Astrocyte of the spinal cord (primary cell): ENCODE measurements around the gene FAM219B.
A peak's percentile ranks its signal among the peaks of the same experiment; 100 is the strongest.

Experiments
- DNase-seq: peaks from one replicate; pipeline ENCODE4 v3.0.0; 2011; ENCODE audit warnings: low read depth, low spot score
- H3K4me3 ChIP-seq: 2 replicates; pipeline ENCODE4 v1.5.1; 2011; ENCODE audit warnings: low read depth, mild to moderate bottlenecking, low read length, moderate library complexity
- CTCF ChIP-seq: IDR thresholded peaks from 2 replicates; pipeline ENCODE4 v1.5.1; 2012; ENCODE audit warnings: low read depth, mild to moderate bottlenecking, low read length, inconsistent platforms
- in situ Hi-C: cut with HindIII; loops from 2 replicates; pipeline ENCODE4 v1.10.0; 2017; ENCODE audit warnings: low sequenced_read_pairs

Gene FAM219B, protein sequence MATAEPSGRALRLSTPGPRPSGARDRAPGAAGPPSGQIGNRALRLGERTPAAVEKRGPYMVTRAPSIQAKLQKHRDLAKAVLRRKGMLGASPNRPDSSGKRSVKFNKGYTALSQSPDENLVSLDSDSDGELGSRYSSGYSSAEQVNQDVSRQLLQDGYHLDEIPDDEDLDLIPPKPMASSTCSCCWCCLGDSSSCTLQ

GRCh38 chr15:74906450-74907162 is at the start of gene FAM219B:
FAM219B (minus strand) TSS chr15:74906851; CDS start chr15:74906800, 51 bp downstream.
- no peak for TF ChIP-seq CTCF
- in situ Hi-C loops, result no loop called here
- peak within 1 kb of the TSS; percentile 89 for H3K4me3 ChIP-seq
- peak; percentile 86 for DNase-seq

GRCh38 chr15:74955796-74956647 is 49.4 kb upstream of the FAM219B start:
- in situ Hi-C loops, result no loop called here
- DNase-seq, result peak; percentile 50
- peak overlapping the region; percentile 43 for H3K4me3 ChIP-seq
- peak; percentile 41 for TF ChIP-seq CTCF

DNA sequence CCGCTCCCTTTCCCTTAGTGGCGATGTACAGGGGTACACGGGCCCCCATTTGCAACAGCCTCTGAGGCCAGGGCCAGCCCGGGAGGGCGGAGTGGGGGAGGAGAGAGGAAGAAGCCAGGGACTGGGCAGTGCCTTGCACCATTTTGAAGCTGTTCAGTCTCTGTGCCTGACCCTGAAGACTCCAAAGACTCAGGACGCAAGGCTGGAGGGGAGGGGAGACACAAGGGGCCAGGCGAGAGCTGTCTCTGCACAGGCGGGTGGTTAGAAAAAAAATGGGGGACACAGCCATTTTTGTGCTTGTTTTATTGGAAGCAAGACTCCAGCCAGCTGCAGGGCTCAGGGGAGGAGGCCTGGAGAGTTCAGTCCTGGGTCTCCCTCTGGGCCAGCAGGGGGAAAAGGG is 48.4 kb upstream of the FAM219B start:
- in situ Hi-C loops, result no loop called here
- no peak for DNase-seq
- no peak overlapping the region for H3K4me3 ChIP-seq
- no peak for TF ChIP-seq CTCF

DNA sequence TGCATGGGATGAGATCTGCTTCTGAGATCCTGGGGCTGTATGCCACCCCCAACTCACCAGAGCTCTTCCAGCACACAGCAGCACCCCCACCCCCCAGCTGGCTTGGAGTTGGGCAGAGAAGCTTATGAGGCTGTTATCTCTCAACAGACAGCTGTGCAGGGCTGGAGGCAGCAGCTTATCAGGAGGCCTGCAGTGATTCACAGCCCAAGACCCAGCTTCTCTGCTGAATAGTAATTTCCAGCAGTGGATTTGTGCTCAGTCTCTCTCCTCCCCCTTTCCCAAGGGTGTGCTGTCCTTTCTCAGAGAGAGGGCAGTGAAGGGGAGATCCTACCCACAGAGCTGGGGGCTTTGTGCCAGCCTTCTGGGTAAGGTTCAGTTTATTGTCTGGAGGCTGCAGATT is 47.9 kb upstream of the FAM219B start:
- in situ Hi-C loops, result no loop called here
- no peak overlapping the region for H3K4me3 ChIP-seq
- peak; percentile 30 for DNase-seq
- no peak for TF ChIP-seq CTCF

DNA sequence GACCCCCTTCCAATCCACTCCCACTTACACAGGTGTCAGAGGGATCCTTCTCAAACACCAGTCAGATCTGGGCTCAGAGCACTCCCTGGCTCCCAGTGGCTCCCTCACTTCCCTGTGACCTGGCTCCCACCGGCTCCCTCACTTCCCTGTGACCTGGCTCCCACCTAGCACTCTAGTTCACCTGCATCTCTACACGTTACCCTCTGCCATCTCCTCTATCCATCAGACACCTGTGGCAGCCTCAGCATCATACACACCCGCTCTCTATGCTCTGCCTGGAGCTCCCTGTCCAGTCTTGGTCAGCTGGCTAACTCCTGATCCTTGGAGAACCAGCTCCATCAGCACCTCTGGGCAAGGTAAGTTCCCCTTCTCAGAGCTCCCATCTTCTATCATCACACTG is 44.4 kb upstream of the FAM219B start:
- TF ChIP-seq CTCF, result no peak
- no peak for DNase-seq
- H3K4me3 ChIP-seq, result no peak overlapping the region
- in situ Hi-C loops, result no loop called here

- DNase-seq, result peak; percentile 68
- in situ Hi-C loops, result no loop called here
- peak; percentile 99 for TF ChIP-seq CTCF
- no peak overlapping the region for H3K4me3 ChIP-seq
Observed at GRCh38 chr15:74950078-74950908, 43.6 kb upstream of the FAM219B start.
